Colon (tissue), 2 donors: Measurements from ENCODE around the gene PYGO1.
"Not testable (repeated sequence)": the region's sequence is repeated elsewhere in the genome, so short reads cannot be mapped to it uniquely, and the experiment has no call there.

ENCODE experiments used
- FAIRE-seq: peaks from 2 replicates; lab custom pipeline; 2012; peaks lifted over from hg19 to GRCh38; lab: Jason Lieb, UNC
- donor health status: control.
- donor health status: control.

PYGO1 gene, protein sequence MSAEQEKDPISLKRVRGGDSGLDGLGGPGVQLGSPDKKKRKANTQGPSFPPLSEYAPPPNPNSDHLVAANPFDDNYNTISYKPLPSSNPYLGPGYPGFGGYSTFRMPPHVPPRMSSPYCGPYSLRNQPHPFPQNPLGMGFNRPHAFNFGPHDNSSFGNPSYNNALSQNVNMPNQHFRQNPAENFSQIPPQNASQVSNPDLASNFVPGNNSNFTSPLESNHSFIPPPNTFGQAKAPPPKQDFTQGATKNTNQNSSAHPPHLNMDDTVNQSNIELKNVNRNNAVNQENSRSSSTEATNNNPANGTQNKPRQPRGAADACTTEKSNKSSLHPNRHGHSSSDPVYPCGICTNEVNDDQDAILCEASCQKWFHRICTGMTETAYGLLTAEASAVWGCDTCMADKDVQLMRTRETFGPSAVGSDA

DNA sequence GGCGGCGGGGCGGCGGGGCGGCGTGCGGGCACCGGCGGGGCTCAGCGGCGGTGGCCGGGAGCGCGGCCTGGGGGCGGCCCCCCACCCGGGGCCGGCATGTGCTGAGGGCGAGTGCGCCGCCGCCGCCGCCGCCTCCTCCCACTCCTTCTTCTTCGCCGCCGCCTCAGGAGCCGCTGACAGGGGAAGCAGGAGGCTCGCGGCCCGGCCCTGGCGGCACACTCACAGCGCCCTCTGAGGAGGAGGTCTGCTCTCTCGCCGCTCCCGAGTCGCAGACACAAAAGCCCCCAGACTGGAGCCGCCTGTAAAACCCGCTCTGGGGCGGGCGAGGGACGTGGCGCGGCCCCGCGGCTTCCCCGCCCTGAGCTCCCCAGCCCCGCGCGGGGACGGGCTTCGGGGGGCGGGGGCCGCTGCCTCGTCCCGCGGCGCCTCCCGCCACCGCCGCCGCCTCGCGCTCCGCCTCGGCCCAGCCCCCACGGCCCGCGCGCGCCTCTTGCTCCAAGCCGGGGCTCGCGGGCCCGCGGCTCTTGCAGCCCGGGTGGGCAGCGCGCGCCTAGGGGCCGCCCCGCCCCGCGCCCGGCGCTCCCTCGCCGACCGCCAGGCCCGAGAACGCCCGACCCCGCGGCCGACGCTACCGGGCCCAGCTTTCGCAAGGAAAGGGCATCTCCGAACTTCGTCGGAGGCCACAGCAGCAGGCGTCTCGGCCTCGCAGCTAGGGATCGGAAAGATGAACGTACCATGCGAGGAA, at the start of gene PYGO1:
PYGO1 (minus strand) TSS at position 276 of the 745 bp plus-strand sequence. CDS start 462 bp downstream, outside the sequence.
- FAIRE-seq, result no peak

DNA sequence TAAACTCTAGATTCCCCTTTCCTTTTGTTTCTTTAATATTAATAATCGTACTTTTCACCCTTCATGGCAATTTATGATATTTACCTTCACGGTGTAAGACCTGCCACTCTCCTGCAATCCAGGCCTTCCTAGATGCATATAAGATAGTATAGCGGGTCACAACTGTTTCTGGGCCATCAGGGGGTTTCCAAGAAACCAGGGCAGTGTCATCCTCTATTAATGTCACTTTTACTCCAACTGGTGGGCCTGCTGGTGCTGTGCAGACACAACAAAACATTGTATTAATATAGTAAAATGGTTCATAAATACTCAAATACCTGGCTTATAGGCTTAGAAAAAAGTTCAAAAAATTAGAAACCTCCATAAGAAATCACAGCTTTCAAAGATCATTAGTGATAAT, 48.9 kb upstream of the PYGO1 start:
- FAIRE-seq, result no peak

DNA sequence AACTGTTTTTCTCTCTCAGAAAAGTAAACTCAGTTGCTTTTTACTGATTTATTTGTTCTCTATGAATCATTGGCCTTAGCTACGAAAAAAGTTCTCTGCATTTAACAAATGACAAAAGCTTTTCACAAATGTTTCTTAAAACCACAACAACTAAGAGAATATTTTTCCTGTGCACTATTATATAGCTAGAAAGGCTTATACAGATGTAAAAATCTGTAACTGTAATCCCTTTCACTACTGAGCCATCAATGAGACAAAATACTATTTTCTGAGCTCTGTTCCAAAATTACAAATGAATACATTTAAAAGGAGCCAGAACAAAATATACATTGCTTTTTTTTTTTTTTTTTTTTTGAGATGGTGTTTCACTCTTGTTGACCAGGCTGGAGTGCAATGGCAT, 45.6 kb upstream of the PYGO1 start:
- FAIRE-seq, result no peak

DNA sequence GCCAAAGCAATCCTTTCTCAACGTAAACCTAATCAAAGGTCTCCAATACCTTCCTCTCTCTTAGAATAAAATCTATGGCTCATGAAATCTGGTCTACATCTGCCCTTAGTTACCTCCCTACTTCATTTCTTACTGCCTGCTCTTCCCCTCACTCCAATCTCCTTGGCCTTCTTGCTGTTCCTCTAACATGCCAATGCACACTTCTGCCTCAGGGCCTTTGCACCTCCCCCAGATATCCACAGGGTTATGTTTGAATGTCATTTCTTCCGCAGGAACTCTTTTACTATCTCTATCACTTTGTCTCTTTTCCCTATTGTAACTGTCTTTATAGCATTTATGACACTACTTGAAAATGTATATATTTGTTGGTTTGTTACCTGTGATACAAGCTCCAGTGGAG, 44.3 kb upstream of the PYGO1 start:
- no peak for FAIRE-seq

DNA sequence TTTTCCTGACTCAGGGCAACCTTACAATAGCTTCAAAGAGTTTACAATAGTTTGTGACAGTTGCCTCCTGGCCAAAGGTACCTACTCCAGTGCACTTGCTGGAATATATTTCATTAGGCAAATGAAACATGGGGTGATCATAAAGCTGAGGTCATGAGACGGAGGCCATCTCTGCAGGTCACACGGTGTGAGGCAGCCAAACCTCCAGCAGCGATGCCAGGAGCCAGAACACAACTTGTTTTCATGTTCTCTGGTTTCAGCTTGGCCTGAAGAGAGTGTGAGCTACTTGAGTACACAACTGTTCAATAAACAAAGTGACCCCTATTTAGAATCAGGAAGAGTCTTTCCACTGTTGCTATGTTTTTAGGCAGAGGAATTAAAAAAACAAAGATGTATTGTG, 42.7 kb upstream of the PYGO1 start:
- no peak for FAIRE-seq

DNA sequence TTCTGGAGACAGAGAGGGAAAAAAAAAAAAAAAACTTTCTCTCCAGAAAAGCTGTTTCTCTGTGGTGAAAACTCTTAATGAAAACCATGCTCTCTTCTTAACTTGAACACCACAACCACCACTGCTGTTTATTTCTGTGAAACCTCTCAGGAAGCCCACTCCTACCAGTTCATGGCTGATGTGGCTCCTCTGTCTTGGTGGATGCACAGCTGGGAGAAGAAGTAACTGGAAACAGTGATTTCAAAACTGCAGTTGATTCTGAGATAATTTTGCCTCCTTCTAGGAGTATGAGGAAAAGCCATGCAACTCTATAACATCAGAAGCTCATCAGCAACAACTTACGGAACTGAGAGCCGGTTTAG, 40.2 kb upstream of the PYGO1 start:
- no peak for FAIRE-seq

DNA sequence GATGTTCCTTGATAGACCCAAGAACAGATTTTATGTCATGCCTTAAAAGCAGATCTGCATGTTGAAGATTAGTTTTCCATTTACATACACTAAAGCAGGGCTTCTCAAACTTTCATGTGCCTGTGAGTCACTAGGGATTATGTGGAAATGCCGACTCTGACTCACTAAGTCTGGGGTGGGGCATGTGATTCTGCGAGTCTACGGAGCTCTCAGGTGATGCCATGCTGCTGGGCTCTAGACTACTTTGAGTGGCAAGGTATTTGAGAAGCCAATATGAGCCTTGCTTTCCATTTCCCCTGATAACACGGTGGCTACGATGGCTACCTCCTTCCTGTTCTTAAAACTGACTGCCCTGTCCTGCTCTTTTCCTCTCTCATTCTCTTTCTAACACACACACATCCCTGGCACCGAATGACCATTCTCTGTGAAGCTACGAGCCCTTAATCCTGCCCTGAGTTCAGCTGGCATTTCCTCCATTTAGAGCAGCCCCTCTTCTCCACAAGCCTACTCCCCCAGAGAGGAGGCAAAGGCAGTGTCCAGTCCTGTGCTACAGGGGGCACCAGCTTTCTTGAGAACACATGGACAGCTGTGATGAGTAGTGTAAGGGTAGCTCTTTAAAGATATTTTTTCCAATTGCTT, 39.7 kb upstream of the PYGO1 start:
- no peak for FAIRE-seq

DNA sequence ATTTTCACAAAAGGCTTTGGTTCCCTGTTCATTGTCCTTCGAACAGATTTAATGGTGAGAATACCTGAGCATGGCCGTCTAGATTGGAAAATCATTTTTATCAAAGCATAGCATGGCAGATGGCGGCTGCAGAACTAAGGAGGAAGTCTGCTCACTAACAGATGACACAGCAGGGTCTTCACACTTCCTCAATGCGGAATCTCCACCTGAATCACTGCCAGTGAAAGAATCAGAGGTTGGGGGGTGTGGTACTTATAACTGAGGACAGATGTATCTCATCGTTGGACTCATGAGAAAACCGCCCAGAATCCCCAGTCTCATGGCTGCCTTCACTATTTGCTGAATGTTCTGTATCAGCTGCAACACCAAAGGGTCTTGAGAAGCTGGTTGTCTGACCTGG, 31.6 kb upstream of the PYGO1 start:
- FAIRE-seq, result no peak

DNA sequence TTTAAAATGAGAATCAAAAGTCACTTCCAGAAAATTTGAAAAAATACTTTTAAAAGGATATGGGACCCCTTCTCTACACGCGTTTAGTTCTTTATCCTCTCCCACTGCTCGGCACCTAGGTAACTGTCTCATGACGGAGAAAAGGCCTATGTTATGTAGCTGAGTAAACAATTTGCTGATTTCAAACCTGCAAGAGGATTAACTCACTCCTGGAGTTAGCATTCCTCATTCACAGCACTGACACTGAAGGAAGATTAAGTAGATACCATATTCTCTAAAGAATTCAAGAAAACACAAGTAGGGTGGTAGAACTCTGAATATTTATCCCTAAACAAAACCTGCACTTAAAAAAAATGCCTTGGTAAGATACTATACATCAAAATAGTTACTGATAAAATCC, 30.2 kb upstream of the PYGO1 start:
- no peak for FAIRE-seq

DNA sequence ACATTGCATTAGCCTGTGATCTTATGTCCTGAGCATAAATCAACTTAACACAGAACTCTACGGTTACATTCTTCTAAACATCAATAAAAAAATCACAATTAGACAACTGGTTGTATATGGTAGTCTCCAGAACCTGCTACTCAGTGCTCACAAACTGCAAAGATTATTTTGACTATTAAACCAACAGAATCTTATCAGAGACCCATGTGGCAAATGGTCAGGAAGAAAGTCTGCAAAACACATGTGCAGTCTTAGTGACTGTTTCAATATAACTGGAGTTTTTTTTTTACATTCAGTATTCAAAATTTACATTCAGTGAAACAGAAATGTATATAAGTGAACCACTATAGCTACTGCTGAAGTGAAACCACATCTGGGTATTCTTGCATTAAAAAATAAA, 27.3 kb upstream of the PYGO1 start:
- no peak for FAIRE-seq

DNA sequence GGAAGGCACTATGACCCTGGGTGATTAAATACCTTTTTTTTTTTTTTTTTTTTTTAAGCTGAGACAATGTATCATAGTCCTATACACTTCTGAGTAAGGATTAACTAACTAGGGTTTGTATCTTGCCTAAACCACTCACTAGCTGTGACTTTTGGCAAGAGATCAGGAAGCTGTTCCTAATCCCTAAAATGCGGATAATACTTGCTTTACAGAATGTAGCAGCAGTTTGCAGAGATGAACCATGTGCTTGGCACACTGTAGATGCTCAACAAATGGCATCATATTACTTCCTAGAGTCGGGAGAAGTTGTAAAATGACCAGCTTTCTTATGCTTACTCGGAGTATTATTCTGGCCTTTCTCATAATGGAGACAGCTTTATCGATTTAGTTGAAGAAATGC, 25.6 kb upstream of the PYGO1 start:
- FAIRE-seq, result no peak

DNA sequence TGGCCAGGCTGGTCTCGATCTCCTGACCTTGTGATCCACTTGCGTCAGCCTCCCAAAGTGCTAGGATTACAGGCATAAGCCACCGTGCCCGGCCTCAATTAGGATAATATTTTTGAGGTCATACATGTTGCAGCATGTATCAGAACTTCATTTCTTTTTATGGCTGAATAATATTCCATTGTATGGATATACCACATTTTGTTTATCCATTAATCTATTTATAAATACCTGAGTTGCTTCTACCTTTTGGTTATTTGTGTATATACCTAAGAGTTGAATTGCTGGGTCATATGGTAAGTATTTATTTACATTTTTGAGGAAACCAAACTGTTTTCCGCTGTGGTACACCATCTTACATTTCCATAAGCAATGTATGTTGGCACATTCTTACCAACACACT, 18.1 kb upstream of the PYGO1 start:
- no peak for FAIRE-seq

DNA sequence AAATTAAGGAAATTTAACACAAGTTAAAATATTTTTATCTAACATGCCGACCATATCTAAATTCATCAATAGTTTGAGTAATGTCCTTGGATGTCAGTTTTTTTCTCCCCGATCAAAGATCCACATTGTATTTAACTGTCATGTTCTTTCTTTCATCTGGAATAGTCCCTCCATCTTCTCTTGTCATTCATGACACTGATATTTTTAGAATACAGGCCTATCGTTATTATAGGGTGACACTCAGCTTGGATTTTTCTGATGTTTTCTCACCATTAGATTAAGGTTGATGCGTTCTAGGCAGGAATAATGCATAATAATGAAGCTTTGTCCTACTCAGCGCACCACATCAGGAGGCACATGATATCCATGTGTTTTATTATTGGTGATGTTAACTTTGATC, 13.2 kb upstream of the PYGO1 start:
- no peak for FAIRE-seq

DNA sequence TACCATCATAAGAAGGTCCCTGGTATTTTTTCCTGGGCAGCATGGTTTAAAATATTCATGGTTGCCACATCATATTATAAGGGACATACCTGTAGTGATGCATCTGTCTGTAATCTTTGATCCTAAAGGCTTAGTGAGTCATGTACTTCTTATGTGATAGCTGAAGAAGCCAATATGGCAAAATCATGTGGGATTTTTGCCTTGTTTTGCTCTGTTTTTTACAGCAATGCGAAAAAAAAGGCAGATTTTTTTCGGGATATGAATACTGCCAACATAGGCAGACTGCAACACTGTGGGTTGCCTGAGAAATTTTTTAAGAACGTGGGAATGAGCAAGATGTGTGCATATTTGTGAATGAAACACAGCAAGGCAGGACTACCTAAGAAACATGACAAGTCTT, 11.3 kb upstream of the PYGO1 start:
- FAIRE-seq, result no peak

DNA sequence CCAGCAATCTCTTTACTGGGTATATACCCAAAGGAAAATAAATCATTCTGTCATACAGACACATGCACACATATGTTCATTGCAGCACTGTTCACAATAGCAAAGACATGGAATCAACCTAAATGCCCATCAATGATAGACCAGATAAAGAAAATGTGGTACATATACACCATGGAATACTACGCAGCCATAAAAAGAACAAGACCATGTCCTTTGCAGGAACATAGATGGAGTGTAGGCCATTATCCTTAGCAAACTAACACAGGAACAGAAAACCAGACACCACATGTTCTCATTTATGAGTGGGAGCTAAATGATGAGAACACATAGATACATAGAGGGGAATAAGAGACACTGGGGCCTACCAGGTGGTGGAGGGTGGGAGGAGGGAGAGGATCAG, 4.9 kb upstream of the PYGO1 start:
- FAIRE-seq, result not testable (repeated sequence)

DNA sequence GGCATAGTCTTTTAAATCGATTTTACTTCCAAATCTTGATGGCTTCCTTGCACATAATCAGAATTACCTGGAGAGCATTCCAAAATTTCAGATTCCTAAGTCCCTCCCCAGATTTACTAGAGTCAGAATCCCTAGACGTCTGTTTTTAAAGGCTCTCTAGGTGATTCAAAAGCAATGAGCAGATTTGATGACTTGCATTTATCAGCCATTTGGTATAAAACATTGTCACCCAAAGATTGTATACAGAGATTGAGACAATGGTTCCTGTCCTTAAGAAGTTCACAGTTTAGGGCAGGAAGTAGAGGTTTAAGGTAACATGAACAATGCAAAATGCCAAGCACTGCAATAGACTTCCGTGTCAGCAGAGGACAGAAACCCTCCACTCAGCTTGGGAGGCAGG, 2.6 kb upstream of the PYGO1 start:
- no peak for FAIRE-seq

DNA sequence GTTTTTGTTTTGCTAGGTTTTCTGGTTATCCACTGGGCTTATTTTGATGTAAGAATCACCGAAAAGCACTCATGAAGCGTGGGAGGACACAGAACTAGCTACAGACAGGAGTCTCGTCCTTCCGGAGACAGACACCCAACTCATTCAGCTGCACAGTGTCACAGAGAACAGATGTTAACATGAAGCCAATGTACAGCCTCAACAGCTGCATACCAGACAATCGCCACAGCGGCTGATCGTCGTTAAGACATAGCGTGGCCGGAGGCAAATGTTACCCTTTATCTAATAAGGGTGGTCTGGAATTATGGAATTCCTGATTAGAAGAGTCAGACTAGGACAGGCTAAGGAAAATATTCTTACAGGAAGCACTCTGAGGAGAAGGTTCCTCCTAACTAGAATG, 1.1 kb upstream of the PYGO1 start:
- FAIRE-seq, result no peak

DNA sequence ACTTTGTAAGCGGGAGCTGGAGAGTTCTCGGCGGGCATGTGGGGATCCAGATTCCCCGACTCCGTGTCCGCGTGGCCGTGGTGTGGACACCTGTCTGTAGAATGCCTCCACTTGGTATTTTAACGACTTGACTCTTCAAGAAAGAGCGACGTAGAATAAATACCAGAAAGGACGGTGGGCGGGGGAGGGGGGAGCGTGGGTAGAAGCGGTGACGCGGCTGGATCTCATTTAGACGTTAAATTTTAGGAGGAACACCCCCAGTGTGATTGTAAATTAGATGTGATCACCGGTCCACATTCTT, 620 bp upstream of the PYGO1 start:
- FAIRE-seq, result no peak

DNA sequence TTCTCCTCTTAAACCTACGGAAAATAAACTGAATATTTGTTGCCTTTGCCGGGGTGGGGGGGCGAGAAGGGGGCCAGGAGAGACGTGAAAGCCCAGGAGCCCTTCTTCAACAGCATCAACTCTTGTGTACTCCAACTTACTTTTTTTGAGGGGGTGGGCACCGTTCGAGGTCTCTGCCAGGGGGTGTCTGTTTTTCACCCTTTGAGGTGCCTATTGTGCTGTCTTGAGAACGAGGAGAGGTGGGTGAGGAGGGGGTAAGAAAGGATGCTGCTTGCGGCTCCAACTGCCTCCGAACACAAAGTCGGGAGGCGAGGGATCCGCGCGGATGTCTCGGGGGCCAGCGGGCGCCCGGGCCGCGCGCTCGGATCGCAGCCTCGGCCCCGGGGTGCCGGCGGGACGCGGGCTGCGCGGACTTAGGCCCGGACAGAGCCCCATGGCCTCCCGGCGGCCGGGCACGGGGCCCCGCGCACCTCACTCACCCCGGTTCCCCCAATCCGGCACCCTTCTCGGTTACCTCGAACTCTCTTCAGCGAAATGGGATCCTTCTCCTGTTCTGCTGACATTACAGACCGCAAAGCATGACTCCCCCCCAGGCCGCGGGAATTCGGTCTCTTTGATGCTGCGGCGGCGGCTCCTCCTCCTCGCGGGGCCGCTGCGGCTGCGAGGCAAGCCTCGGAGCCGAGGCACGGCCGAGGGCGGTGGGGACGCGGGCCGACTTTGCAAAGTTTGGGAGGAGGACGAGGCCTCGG, 650 bp downstream of the PYGO1 start:
- no peak for FAIRE-seq

DNA sequence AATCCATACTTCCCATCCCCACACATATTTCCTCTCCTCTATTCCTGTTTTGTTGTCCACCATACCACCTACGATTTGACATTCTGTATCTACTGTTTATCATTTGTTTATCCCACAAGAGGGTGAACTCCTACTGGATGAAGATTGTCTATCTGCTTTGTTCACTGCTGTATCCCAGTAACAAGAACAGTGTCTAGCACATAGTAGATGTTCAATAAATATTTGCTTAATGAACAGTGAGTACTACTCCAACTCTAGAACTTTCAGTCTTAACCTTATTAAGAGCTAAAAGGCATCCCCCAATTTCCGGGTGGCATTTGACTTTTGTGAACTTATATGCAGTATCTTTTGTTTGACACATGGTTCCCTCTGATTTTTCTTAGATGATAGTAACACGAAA, 1.3 kb downstream of the PYGO1 start:
- FAIRE-seq, result no peak

DNA sequence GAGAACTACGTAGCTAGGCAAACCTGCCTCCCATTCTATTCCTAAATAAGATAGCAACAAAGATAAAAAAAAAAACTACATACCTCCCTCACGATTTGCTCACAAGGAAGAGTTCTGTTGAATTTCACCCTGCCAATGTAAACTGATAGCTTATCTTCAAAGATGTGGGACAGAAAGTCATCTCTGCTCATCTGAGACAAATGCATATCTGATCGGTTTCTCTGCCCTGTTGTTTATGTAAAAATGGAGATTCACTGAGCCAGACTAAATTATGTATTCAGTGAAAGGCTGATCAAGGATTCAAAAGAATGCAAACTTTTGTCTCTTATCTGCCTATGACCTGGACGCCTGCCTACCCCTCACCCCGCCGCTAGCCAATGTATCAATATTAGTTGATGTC, 11.2 kb downstream of the PYGO1 start:
- no peak for FAIRE-seq

DNA sequence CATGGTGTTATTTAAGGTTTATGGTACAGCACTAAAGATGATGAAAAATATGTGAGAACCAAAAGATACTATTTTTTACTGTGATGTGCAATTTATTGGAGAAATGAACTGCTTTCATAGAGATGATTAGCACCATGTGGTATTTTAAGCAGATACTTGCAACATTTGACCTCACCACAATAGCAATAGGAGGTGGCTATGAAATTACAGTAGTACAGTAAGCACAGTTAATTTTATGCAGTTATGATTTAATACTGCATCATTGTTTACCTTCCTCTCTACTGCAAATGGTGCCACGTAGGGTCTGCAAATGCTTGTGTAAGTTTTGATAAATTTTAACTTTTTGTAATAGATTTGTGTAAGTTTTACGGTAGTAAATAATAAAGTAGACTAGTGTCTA, 14.0 kb downstream of the PYGO1 start:
- no peak for FAIRE-seq

DNA sequence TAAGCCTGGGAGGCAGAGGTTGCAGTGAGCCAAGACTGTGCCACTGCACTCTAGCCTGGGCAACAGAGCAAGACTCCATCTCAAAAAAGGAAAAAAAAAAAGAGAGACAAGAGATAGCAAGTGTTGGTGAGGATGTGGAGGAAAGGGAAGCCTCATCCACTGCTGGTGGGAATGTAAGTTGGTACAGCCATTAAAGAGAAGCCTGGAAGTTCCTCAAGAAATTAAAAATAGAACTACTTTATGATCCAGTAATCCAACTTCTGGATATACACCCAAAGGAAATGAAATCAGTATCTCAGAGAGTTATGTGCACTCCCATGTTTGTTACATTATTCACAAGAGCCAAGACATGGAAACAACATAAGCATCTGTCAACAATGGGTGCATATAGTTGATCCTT, 14.9 kb downstream of the PYGO1 start:
- no peak for FAIRE-seq
